H1 (cell line): Measurements from ENCODE around the gene ACKR3. TPM values are rescaled to one million over a fixed set of nuclear protein-coding genes. Genes with fewer than 3 reads are reported as not detected.

Experiments
- CTCF ChIA-PET: fragments of 300-600 bp; sonication (Branson Sonifier 250); formaldehyde crosslinking; loops from one replicate; lab custom pipeline; 2021; ENCODE audit not compliant: partially characterized antibody; lab: Charles Lee
- POLR2A ChIA-PET: fragments of 300-600 bp; sonication (Branson Sonifier 250); formaldehyde crosslinking; loops from one replicate; lab custom pipeline; 2021; ENCODE audit warnings: inconsistent platforms; ENCODE audit not compliant: partially characterized antibody; lab: Charles Lee
- DNase-seq, 2 experiments: peaks; one replicate each; pipeline versions ENCODE4 v3.0.0 to v3.0.0-alpha.2; 2010 to 2022; ENCODE audit warnings: low spot score in 2 of 2, low read depth in 1 of 2, mixed read lengths in 1 of 2
- FAIRE-seq: peaks from 2 replicates; lab custom pipeline; 2011; peaks lifted over from hg19 to GRCh38; lab: Jason Lieb, UNC
- H2AFZ ChIP-seq: 2 replicates; pipeline ENCODE4 v1.8.1; 2012; ENCODE audit warnings: low read length, inconsistent platforms
- H2AK5ac ChIP-seq: 2 replicates; pipeline ENCODE4 v1.6.1; 2013; ENCODE audit warnings: low read depth, low read length
- H2BK120ac ChIP-seq: replicated peaks from 2 replicates; pipeline ENCODE3; 2013; ENCODE audit warnings: low read depth, low read length, inconsistent platforms
- H2BK12ac ChIP-seq: 2 replicates; pipeline ENCODE4 v1.6.1; 2013; ENCODE audit warnings: low read depth, low read length
- H2BK15ac ChIP-seq: 2 replicates; pipeline ENCODE4 v1.6.1; 2013; ENCODE audit warnings: low read length
- H2BK20ac ChIP-seq: 2 replicates; pipeline ENCODE4 v1.6.1; 2013; ENCODE audit warnings: low read length
- H2BK5ac ChIP-seq: 2 replicates; pipeline ENCODE4 v1.6.1; 2013; ENCODE audit warnings: low read depth, low read length
- H3K14ac ChIP-seq: 2 replicates; pipeline ENCODE4 v1.6.1; 2013; ENCODE audit warnings: inconsistent platforms; ENCODE audit not compliant: insufficient read length
- H3K18ac ChIP-seq: 2 replicates; pipeline ENCODE4 v1.6.1; 2013; ENCODE audit warnings: low read length; ENCODE audit errors: extremely low read depth
- H3K23ac ChIP-seq: 2 replicates; pipeline ENCODE4 v1.6.1; 2013; ENCODE audit warnings: inconsistent platforms; ENCODE audit not compliant: insufficient read length
- H3K23me2 ChIP-seq: 2 replicates; pipeline ENCODE4 v1.6.1; 2013; ENCODE audit warnings: low read depth, low read length
- H3K27ac ChIP-seq: 2 replicates; pipeline ENCODE4 v1.6.1; 2011; ENCODE audit warnings: low read depth, low read length, inconsistent platforms
- H3K27me3 ChIP-seq, 4 experiments: replicated peaks in 1 of 4; 1 replicate in 1 of 4; 2 replicates in 3 of 4; pipeline versions ENCODE4 v1.6.1 to v1.8.1; 2011 to 2013; ENCODE audit warnings: low read length in 3 of 4, mild to moderate bottlenecking in 3 of 4, inconsistent platforms in 2 of 4, mixed read lengths in 2 of 4, moderate library complexity in 1 of 4; ENCODE audit not compliant: control insufficient read depth in 3 of 4, insufficient read depth in 3 of 4; ENCODE audit errors: extremely low read depth in 1 of 4
- H3K36me3 ChIP-seq, 4 experiments: 2 replicates each; pipeline versions ENCODE4 v1.6.1 to v1.8.1; 2011 to 2013; ENCODE audit warnings: mild to moderate bottlenecking in 4 of 4, low read length in 3 of 4, moderate library complexity in 2 of 4, control low read depth in 1 of 4, inconsistent platforms in 1 of 4; ENCODE audit not compliant: insufficient read depth in 4 of 4, control insufficient read depth in 2 of 4
- H3K4ac ChIP-seq: replicated peaks from 2 replicates; pipeline ENCODE3; 2013; ENCODE audit warnings: low read length, low read depth, mixed read lengths, inconsistent platforms; ENCODE audit not compliant: insufficient read length
- H3K4me1 ChIP-seq, 4 experiments: replicated peaks in 1 of 4; 1 replicate in 1 of 4; 2 replicates in 3 of 4; pipeline versions ENCODE4 v1.6.1 to v1.8.1; 2011 to 2013; ENCODE audit warnings: low read length in 3 of 4, inconsistent platforms in 2 of 4, mixed read lengths in 1 of 4; ENCODE audit not compliant: insufficient read depth in 4 of 4, control insufficient read depth in 3 of 4
- H3K4me2 ChIP-seq, 2 experiments: 2 replicates each; pipeline versions ENCODE4 v1.6.1 to v1.8.1; 2011 to 2013; ENCODE audit warnings: low read depth in 2 of 2, low read length in 2 of 2, control low read depth in 1 of 2, inconsistent platforms in 1 of 2, mild to moderate bottlenecking in 1 of 2; ENCODE audit not compliant: insufficient read depth in 1 of 2
- H3K4me3 ChIP-seq, 4 experiments: fragments of 200-600, 300-600 bp in 1 of 4; sonication (generic), shearing (Covaris generic), sonication (Bioruptor Twin) in 1 of 4; 2 replicates each; pipeline versions ENCODE4 v1.5.1 to v1.8.1; 2011 to 2016; ENCODE audit warnings: low read length in 4 of 4, low read depth in 3 of 4, control low read depth in 2 of 4, inconsistent platforms in 2 of 4, mild to moderate bottlenecking in 2 of 4, mixed read lengths in 1 of 4, moderate library complexity in 1 of 4; ENCODE audit not compliant: insufficient read depth in 2 of 4; ENCODE audit errors: extremely low read depth in 1 of 4
- H3K56ac ChIP-seq: replicated peaks from 2 replicates; pipeline ENCODE3; 2013; ENCODE audit warnings: low read depth, mild to moderate bottlenecking, mixed read lengths, low read length, inconsistent platforms; ENCODE audit not compliant: insufficient read length
- H3K79me1 ChIP-seq: 2 replicates; pipeline ENCODE4 v1.6.1; 2013; ENCODE audit warnings: low read depth, low read length, control low read depth
- H3K79me2 ChIP-seq, 2 experiments: 2 replicates each; pipeline versions ENCODE4 v1.6.1 to v1.8.1; 2012 to 2013; ENCODE audit warnings: low read length in 2 of 2, mild to moderate bottlenecking in 2 of 2, inconsistent platforms in 1 of 2; ENCODE audit not compliant: insufficient read depth in 2 of 2, control insufficient read depth in 1 of 2
- H3K9ac ChIP-seq, 4 experiments: replicated peaks in 1 of 4; 1 replicate in 1 of 4; 2 replicates in 3 of 4; pipeline versions ENCODE4 v1.6.1 to v1.8.1; 2011 to 2013; ENCODE audit warnings: low read depth in 3 of 4, low read length in 3 of 4, control low read depth in 2 of 4, mild to moderate bottlenecking in 2 of 4, moderate library complexity in 2 of 4, inconsistent platforms in 1 of 4; ENCODE audit errors: extremely low read depth in 1 of 4
- H3K9me3 ChIP-seq, 2 experiments: 2 replicates each; pipeline versions ENCODE4 v1.6.1 to v1.8.1; 2012 to 2013; ENCODE audit warnings: mild to moderate bottlenecking in 2 of 2, moderate library complexity in 2 of 2, control low read depth in 1 of 2, inconsistent platforms in 1 of 2, low read depth in 1 of 2, low read length in 1 of 2, mixed read lengths in 1 of 2; ENCODE audit not compliant: insufficient read depth in 2 of 2
- H4K20me1 ChIP-seq, 2 experiments: replicated peaks in 1 of 2; 2 replicates each; pipeline versions ENCODE3 to v1.8.1; 2011 to 2013; ENCODE audit warnings: inconsistent platforms in 2 of 2, low read length in 2 of 2, mild to moderate bottlenecking in 1 of 2; ENCODE audit not compliant: insufficient read depth in 2 of 2, control insufficient read depth in 1 of 2
- H4K5ac ChIP-seq: 2 replicates; pipeline ENCODE4 v1.6.1; 2013; ENCODE audit warnings: low read length, low read depth, mixed read lengths, inconsistent platforms; ENCODE audit not compliant: insufficient read length
- H4K8ac ChIP-seq: 2 replicates; pipeline ENCODE4 v1.8.0; 2013; ENCODE audit warnings: mild to moderate bottlenecking, moderate library complexity, low read length, inconsistent platforms; ENCODE audit not compliant: insufficient read depth; ENCODE audit errors: extremely low read depth
- H4K91ac ChIP-seq: replicated peaks from 2 replicates; pipeline ENCODE3; 2013; ENCODE audit warnings: low read length, mixed read lengths, inconsistent platforms; ENCODE audit not compliant: insufficient read length
- ATF2 ChIP-seq: IDR thresholded peaks from 2 replicates; pipeline ENCODE4 v1.6.1; 2012; ENCODE audit warnings: low read length, inconsistent platforms
- GTF2F1 ChIP-seq: IDR thresholded peaks from 2 replicates; pipeline ENCODE4 v1.6.1; 2012; ENCODE audit warnings: low read depth, low read length, improper control_type of control experiment, borderline replicate concordance
- KDM1A ChIP-seq: fragments of 200-600, 300-600 bp; sonication (generic); IDR thresholded peaks from 2 replicates; pipeline ENCODE4 v1.7.1; 2016; ENCODE audit warnings: mild to moderate bottlenecking, low read length, borderline replicate concordance
- KDM4A ChIP-seq: IDR thresholded peaks from one replicate; pipeline ENCODE4 v1.7.1; 2012; ENCODE audit warnings: low read depth, mild to moderate bottlenecking, moderate library complexity, low read length, inconsistent platforms; ENCODE audit not compliant: severe bottlenecking
- MAX ChIP-seq: IDR thresholded peaks from 2 replicates; pipeline ENCODE4 v1.6.1; 2012; ENCODE audit warnings: inconsistent platforms
- SIRT6 ChIP-seq: IDR thresholded peaks from one replicate; pipeline ENCODE4 v1.7.1; 2012; ENCODE audit warnings: low read length, inconsistent platforms
- WGBS, 2 experiments: shearing (Covaris generic) in 1 of 2; methylation state at CpG; one replicate each; pipeline versions ENCODE4 v1.1.6 to v1.1.7; 2013 to 2015; ENCODE audit warnings: low lambda C conversion rate in 2 of 2, mixed read lengths in 2 of 2, inconsistent platforms in 1 of 2, low coverage in 1 of 2, missing lambda C conversion rate in 1 of 2; ENCODE audit not compliant: insufficient replicate concordance in 2 of 2, insufficient coverage in 1 of 2, insufficient read length in 1 of 2; ENCODE audit errors: extremely low coverage in 1 of 2, missing lambda C conversion rate in 1 of 2; 5-methylcytosine and 5-hydroxymethylcytosine counted together
- polyA plus RNA-seq, 7 experiments: library from polyadenylated mRNA; depleted of rRNA in 3 of 7; stranded (reverse) in 5 of 7; unstranded in 2 of 7; fragments of >200 nt in 5 of 7; fragments of 200-250 nt in 2 of 7; gene quantifications; 1 replicate in 5 of 7; 2 replicates in 1 of 7; 4 replicates in 1 of 7; pipeline versions ENCODE4 v1.2.1 to v1.2.3, GENCODE V29; 2011 to 2013; ENCODE audit warnings: missing spikeins in 2 of 7, mixed read lengths in 2 of 7
- total RNA-seq: library from RNA; stranded (reverse); fragmentation: NEBNext Ultra II Directional; extraction: Animal tissue kit (Norgen Biotek cat#: 25700); gene quantifications from 2 replicates; pipeline ENCODE4 v1.2.1, GENCODE V29; 2021

The ACKR3 gene
- total and polyA plus RNA-seq, 2 of the 8 experiments (the other 6 are each of a cell fraction or from before 2014, with no cell fraction given) = 1.4 to 24.4 TPM

GRCh38 chr2:236583621-236584203 is 14.1 kb downstream of the ACKR3 start:
- H2BK120ac ChIP-seq = no peak overlapping the region
- H3K4me2 ChIP-seq = no peak overlapping the region
- TF ChIP-seq KDM1A (no peak), GTF2F1 (no peak), SIRT6 (no peak), KDM4A (no peak), MAX (no peak), ATF2 (no peak)
- no peaks in the 10 kb centered on the region for H3K79me2 ChIP-seq
- H3K18ac ChIP-seq = no peak overlapping the region
- H2BK20ac ChIP-seq = no peak overlapping the region
- 94% methylated on average over 14 of the region's 14 CpGs; no CpG with 5 or more reads in 1 of the 2 experiments for WGBS, 2 experiments
- CTCF ChIA-PET = interaction anchor here (0.8 kb wide), 1 partner anchor 296 kb away, joined by 4 read pairs; no protein-coding TSS in a partner anchor
- DNase-seq (no peak), FAIRE-seq (no peak)
- no peak overlapping the region for H3K27ac ChIP-seq
- H3K9me3 ChIP-seq = no peaks in the 10 kb centered on the region
- no peaks in the 10 kb centered on the region for H4K20me1 ChIP-seq
- no peaks in the 10 kb centered on the region for H3K27me3 ChIP-seq
- POLR2A ChIA-PET = no interaction called here
- peaks cover 0 to 3% (median 0%) of the 10 kb centered on the region in 4 experiments; a peak in 1 of 8 replicates for H3K36me3 ChIP-seq
- H2BK12ac ChIP-seq = no peak overlapping the region
- H2AFZ ChIP-seq = no peak overlapping the region
- no peak overlapping the region for H2BK5ac ChIP-seq
- H3K4me3 ChIP-seq = no peak overlapping the region
- H3K79me1 ChIP-seq = no peaks in the 10 kb centered on the region
- H3K56ac ChIP-seq = no peak overlapping the region
- H3K14ac ChIP-seq = no peak overlapping the region
- no peak overlapping the region for H2BK15ac ChIP-seq
- H4K91ac ChIP-seq = no peak overlapping the region
- no peak overlapping the region for H3K4ac ChIP-seq
- H3K4me1 ChIP-seq = peaks cover 0 to 6% (median 3%) of the 10 kb centered on the region in 4 experiments; a peak in 4 of 7 replicates
- H4K5ac ChIP-seq = no peak overlapping the region
- no peak overlapping the region for H4K8ac ChIP-seq
- H3K23me2 ChIP-seq = no peaks in the 10 kb centered on the region
- H2AK5ac ChIP-seq = no peak overlapping the region
- H3K9ac ChIP-seq = no peak overlapping the region
- no peak overlapping the region for H3K23ac ChIP-seq
